GM23248 (cell line): ENCODE results near the gene ZNF384.

Experiments used
- EZH2 ChIP-seq: fragments of 200-600 bp; sonication (generic); IDR thresholded peaks from 2 replicates; pipeline ENCODE4 v1.6.1; 2018; ENCODE audit warnings: antibody characterized with exemption, mild to moderate bottlenecking; ENCODE audit not compliant: insufficient read depth, poor library complexity, severe bottlenecking
- EZH2phosphoT487 ChIP-seq: fragments of 200-600 bp; sonication (generic); IDR thresholded peaks from 2 replicates; pipeline ENCODE4 v1.6.1; 2018; ENCODE audit warnings: antibody characterized with exemption, moderate library complexity, mild to moderate bottlenecking, low read depth; ENCODE audit not compliant: insufficient read depth

DNA sequence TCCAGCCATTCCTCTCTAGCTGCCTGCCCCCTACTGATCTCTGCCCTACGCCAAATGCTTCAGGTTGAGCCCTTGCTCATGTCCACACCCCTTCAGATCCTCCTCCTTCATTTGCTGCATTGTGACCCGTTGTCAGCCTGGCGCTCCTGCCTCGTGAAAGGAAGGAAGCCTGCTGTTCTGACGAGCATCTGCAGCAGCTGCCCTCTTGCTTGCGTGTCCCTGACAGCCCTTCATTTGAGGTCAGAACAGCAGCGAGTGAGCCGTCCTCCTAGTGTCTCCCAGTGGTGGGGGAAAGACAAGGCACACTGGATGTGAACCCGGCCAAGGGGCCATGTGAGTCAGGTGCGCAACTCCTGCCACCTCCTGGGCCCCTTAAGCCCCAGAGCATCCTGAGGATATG, 14.5 kb upstream of the ZNF384 start:
- TF ChIP-seq EZH2 (no peak), EZH2phosphoT487 (no peak)
